A673 (cell line): ENCODE data around the gene NFKBIL1.
A peak's percentile ranks its signal among the peaks of the same experiment; 100 is the strongest.

Source experiments
- EZH2 ChIP-seq: fragments of 200-600 bp; sonication (generic); IDR thresholded peaks from 2 replicates; pipeline ENCODE4 v1.6.1; 2017; ENCODE audit warnings: borderline replicate concordance, low read depth, mild to moderate bottlenecking, mixed read lengths, antibody characterized with exemption, low read length; ENCODE audit not compliant: poor library complexity, severe bottlenecking
- TF ChIP-seq, protein P1 (sequence below): fragments of 300-800, 200-600 bp; sonication (generic); conservative IDR thresholded peaks from 2 replicates; pipeline ENCODE4 v1.5.1; 2017; ENCODE audit warnings: low read depth, mild to moderate bottlenecking, antibody characterized with exemption, low read length, moderate library complexity, mixed read lengths

GRCh38 chr6:31546339-31546957 is 960 bp upstream of the NFKBIL1 start, which contains the start of gene ATP6V1G2:
- TF ChIP-seq, protein P1, sequence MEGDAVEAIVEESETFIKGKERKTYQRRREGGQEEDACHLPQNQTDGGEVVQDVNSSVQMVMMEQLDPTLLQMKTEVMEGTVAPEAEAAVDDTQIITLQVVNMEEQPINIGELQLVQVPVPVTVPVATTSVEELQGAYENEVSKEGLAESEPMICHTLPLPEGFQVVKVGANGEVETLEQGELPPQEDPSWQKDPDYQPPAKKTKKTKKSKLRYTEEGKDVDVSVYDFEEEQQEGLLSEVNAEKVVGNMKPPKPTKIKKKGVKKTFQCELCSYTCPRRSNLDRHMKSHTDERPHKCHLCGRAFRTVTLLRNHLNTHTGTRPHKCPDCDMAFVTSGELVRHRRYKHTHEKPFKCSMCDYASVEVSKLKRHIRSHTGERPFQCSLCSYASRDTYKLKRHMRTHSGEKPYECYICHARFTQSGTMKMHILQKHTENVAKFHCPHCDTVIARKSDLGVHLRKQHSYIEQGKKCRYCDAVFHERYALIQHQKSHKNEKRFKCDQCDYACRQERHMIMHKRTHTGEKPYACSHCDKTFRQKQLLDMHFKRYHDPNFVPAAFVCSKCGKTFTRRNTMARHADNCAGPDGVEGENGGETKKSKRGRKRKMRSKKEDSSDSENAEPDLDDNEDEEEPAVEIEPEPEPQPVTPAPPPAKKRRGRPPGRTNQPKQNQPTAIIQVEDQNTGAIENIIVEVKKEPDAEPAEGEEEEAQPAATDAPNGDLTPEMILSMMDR = peak; percentile 99
- no peak for TF ChIP-seq EZH2
